G401 (cell line): Measurements from ENCODE around the gene INPP5B. TPM values are rescaled to one million over a fixed set of nuclear protein-coding genes. Genes with fewer than 3 reads are reported as not detected.
"Not testable (repeated sequence)": the region's sequence is repeated elsewhere in the genome, so short reads cannot be mapped to it uniquely, and the experiment has no call there.

Experiments used
- DNase-seq: peaks from one replicate; pipeline ENCODE4 v3.0.0-alpha.2; 2015; ENCODE audit warnings: low spot score
- in situ Hi-C: cut with HindIII; loops from 2 replicates; pipeline ENCODE4 v1.10.0; 2016; ENCODE audit warnings: low sequenced_read_pairs, mixed read lengths
- total RNA-seq: library from RNA; depleted of rRNA; stranded (reverse); fragments of >200 nt; shearing (Covaris generic); gene quantifications from 2 replicates; pipeline ENCODE4 v1.2.3, GENCODE V29; 2014

The INPP5B gene
- total RNA-seq, 1 experiment from 2014 or later = 17.5 TPM

DNA sequence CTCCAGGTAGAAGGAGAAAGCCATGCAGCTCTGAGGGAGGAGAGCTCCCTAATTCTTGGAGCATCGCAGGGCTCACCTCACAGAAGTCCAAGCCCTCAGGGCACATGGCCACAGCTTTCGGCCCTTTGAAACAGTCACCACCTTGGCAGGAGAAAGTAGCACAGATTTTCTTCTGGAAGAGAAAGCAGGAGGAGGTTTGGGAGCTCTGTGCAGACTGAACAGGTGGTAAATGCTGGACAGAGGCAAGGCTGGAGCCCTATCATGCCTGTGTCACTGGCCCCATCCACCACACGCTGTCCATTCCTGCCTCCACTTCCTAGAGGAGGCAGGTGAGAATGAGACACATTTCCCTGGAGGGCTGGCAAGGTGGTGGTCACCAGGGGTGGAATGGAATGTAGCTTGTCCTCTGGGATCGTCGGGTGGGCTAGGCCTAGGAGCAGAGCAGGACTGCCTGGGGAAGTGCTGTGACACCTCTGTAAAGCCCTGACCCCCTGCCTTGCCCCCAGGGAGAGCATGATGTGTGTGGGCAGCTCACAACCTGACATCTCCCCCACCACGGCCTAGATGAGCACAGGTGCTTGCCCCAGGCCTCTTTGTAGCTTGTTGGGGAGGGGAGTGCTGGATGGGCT is 2.8 kb upstream of the INPP5B start:
- peak; percentile 87 for DNase-seq
- in situ Hi-C loops = no loop called here

DNA sequence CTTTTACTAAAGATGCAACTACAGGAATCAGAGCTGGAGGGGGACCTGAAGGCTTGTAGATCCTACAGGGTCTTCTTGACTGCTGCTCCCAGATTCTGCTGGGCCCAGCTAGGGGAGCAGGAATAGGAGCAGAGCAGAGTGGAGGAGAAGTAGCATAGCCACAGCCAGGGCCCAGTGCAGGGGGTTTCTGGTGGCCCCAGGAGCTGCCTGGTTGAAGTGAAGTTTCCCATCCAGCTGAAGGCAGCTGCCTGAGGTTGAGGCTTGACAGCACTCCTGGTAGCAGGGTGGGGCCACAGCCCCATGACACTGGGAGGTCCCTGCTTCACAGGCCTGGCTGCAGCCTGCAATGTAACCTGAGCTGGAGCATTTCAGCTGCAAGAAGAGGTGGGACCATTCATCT is 2.0 kb upstream of the INPP5B start:
- in situ Hi-C loops = no loop called here

DNA sequence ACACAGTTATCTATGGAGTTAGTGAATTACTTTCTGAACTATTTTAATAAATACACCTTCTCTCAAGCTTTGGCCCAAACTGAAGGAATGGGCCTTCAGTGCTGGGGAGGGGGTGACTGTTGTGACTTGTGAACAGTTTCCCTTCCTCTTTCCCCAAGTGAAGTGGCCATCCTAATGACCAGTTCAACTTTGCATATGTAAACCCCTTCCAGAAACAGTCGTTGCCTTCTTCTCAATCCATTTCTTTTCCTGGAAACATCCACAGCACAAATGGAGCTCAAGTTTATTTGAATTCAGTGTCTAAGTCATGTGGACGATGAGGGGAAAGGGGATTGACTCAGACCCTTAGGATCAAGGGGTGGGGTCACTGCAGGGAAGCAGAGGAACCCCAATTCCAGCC is 1.3 kb upstream of the INPP5B start:
- no peak for DNase-seq
- in situ Hi-C loops = no loop called here

More for the DNA sequence above, 2.0 kb upstream of the INPP5B start:
- DNase-seq = no peak

DNA sequence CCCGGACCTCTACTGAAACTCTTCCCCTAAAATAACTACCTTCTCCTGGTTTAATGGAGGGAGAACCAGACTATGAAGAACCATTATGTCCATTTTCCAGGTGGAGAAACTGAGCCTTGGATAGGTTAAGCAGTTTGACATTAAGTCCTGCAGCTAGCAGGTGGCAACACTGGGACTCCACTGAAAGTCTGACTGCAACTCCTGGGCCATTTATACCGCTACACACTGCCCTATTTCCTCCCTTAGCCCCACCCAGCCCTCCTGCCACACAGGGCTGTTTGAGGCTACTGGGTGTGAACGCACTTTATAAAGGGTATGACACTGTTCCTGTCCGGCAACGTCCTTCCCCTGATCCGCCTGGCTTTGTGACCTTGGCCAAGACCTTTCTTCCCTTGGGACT is 511 bp upstream of the INPP5B start:
- in situ Hi-C loops = no loop called here
- no peak for DNase-seq

DNA sequence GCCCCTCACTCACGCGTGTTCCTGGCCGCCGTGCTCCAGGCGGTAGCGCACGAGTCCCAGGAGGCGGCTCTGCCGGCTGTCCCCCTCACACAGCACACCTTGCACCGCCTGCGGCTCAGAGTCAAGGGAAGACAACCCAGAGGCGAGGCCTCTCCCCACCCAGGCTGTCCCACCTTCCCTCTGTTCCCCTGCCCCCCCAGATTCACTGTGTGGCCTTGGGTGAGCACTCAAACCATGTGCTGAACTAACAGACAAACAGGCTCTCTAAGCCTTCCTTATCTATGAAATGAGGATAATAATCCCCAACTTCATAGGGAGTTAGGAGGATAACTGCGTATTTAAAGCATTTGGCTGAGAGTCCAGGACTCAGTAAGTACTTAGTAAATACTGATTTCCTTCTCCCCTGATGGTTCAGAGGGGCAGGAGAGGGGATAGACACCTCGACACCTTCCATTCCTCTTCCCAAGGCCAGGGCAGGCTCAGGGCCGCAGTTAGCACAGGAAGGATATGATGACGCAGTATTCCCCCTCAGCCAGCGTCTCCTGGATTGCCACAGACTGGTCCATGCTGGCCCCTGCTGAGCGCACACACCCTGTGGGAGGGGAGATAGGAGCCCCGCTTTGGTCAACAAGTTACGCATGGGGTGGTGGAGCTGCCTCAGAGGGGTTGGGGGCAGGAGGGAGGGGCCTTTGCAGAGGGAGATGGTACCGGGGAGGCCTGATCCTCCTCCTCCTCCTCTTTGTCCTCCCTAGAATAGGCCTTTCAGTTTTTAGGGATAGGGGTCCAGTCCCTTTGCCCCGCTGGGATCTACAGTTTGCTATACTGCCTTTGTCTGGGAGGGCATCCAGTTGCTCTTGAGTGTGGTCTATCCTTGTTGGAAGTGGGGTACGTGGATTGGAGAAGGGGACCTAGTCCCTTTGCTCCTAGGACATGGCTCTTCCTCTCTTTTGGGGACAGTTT is 830 bp downstream of the INPP5B start:
- in situ Hi-C loops = no loop called here
- DNase-seq = peak; percentile 67

DNA sequence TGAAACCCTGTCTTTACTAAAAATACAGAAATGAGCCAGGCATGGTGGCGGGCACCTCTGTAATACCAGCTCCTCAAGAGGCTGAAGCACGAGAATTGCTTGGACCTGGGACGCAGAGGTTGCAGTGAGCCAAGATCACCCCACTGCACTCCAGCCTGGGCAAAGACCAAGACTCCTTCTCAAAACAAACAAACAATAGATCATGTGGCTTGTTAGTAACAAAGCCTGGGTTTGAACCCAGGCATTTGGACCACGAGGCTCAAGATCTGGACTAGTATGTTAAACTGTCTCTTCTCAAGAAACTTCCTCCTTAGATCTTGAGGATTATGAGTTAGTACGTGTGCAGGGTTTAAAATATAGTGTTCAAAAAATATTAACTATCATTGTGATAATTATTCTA is 1.6 kb downstream of the INPP5B start:
- DNase-seq = no peak
- in situ Hi-C loops = no loop called here

DNA sequence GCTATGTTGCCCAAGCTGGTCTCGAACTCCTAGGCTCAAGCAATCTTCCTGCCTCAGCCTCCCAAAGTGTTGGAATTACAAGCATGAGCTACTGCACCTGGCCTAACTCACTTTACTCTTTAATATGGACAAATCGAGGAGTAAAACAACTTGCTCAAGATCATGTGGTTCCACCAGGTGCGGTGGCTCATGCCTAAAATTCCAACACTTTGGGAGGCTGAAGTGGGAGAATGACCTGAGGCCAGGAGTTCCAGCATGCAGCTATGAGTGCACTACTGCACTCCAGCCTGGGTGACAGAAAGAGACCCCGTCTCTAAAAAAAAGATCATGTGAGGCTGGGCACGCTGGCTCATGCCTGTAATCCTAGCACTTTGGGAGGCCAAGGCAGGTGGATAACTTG is 2.0 kb downstream of the INPP5B start:
- no peak for DNase-seq
- in situ Hi-C loops = no loop called here

DNA sequence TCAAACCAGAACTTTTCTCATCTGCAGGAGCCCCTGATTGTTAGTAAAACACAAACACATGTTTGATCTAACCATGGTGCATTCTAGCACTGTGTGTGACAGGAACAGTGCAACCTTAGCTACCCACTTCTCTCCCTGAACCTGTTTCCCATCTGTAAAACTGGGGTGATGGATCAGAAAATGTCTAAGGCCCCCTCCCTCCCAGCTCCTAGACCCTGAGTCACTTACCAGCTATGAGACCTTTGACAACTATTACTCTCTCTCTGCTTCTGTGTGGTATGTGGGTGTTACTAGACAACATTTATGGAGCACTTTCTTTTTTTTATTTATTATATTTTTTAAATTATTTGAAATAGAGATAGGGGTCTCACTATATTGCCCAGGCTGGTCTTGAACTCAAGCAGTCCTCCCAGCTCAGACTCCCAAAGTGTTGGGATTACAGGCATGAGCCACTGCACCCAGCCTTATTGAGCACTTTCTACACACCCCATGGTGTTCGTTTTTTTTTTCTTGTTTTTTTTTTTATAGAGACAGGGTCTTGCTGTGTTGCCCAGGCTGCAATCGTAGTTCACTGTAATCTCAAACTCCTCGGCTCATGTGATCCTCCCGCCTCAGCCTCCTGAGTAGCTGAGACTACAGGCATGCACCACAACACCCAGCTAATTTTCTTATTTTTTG is 2.6 kb downstream of the INPP5B start:
- DNase-seq = no peak

DNA sequence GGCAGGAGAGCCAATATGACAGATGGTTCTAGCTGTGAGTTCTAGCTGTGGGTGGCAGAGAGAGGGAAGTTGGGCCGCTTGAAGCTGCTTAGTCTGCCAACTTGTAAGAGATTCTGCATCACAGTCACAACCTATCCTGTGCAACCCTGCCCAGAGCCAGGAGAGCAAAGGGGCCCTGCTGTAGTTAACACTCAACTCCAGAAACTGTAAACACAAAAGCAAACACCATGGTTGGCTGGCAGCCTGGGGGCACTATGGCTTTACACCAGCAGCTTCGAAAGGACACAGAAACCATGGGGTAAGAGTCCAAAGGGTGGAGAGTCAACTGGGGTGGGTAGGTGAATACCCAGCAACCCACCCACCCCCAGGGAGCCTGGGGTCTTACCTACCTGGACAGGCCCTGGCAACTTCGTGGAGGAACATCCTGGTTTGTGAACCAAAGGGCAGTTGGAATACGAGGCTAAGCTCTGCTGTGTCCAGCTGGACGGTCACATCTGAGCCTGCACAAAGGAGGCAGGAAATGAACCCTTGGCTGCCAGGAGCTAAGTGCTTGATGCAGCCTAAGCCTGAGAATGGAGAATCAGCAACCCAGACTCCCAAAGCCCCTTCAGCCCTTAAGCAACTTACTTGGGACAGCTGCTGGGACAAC is 6.4 kb downstream of the INPP5B start:
- in situ Hi-C loops = no loop called here
- peak; percentile 99 for DNase-seq

More for the DNA sequence above, 2.6 kb downstream of the INPP5B start:
- in situ Hi-C loops = no loop called here

DNA sequence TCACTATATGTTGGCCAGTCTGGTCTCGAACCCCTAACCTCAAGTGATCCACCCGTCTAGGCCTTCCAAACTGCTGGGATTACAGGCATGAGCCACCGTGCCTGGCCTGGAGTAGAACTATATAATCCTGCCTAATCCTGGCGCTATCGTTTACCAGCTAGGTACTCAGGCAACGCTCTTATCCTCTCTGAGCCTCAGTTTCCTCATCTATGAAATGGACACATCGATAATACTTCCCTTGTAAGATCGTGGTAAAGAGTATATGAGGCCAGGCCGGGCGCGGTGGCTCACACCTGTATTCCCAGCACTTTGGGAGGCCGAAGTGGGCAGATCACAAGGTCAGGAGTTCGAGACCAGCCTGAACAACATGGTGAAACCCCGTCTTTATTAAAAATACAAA is 10.1 kb downstream of the INPP5B start:
- in situ Hi-C loops, DNase-seq: not testable (repeated sequence)

DNA sequence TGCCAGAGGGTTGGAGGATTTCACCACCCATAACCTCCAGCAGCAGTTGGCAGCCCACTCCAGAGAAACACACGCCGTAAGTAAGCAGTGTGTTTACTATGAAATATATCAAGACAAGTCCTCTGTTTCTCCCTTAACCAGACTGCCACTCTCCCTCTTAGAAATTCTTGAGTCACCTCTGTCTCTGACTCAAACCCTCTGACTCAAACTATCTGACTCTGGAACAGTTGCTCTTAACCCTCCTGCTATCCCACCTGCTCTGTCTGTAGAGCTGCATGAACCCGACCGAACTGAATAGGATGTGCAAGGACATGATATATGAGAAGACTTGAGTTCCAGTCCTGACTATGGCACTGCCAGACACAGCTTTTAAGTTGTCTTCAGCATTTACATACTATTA is 14.1 kb downstream of the INPP5B start:
- no peak for DNase-seq
- in situ Hi-C loops = no loop called here

DNA sequence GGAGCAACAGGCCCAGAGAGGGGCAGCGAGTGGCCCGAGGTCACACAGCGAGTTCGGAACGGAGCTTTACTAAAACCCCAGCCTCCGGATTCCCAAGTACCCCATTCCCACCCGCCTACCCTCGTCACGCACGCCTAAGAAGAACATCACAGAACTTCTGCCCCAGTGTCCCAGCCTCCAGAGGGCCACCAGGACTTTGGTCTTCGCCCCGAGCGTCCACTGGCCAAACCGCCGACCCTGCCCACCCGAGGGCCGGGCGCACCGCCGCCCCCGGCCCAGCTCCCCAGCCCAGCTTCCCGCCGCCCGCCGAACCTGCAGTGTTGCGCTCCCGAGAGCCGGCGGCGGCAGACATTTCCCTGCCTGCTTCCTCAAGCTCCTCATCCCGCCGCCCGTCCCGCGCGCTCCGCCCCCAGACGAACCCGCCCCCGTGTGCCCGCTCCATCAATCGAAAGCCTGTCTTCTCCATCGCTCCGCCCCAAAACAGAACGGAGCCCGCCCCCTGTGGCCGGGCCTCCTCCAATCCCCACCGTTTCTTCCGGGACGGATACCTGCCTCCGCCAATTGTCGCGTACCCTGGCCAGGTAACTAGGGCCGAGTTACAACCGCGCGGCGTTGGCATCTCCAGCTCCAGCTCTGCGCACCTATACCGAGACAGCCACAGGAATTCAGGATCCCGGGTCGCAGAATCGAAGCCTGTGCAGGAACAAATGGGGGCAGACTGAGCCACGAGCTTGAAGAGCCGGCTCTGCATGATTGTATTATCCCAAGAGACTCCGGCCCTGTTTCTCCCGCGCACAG is 15.3 kb downstream of the INPP5B start:
- in situ Hi-C loops = no loop called here
- DNase-seq = peak; percentile 99

DNA sequence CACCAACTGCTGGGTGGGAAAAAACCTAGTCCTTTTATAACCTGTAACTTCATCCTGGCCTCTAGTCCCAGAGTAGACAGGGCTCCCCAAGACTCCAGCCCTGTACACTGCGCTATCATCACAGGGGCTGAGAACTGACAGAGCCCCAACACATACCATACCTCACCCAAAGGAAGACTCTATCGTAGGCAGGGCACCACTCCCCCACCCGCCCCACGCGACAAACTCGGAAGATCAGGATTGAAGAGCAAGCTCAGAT is 15.8 kb downstream of the INPP5B start:
- no peak for DNase-seq
- in situ Hi-C loops = no loop called here

DNA sequence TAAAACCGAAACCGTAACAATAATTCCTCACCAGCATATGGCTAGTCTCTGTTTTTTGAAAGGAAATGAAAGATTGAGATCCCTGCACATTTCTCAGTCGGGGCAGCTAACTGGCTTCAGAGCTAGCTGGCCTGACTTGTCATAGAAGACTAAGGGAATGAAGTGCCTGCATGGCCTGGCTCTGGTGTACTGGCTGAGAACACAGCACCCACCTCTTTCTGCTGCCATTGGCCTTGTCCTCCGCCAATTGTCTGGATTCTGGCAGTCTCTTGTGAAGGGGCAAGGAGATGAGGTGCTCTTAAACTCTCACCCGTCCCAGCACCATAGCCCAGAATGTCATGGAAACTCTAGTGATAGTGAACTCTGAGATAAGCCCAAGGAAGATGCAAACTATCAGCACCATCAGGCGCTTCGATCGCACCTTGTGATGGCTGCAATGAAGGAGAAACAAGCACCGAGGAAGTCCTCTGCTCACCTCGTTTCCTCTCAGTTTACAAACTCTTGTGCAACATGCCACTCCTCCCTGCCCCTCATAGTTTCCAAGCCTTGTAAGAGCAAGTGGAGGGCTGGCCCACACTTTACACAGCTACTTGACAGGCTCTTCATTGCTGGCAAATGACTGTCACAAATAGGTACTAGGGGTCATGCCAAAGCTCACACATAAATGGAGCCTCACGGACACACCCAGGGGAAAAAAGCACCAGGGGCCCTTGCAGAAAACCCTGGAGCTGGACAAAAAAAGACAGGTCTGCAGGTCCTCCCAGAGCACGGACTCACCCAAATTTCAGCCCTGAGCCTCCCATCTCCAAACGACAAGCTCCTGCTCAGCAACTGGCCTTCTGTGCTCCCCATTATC is 16.4 kb downstream of the INPP5B start:
- DNase-seq = no peak

DNA sequence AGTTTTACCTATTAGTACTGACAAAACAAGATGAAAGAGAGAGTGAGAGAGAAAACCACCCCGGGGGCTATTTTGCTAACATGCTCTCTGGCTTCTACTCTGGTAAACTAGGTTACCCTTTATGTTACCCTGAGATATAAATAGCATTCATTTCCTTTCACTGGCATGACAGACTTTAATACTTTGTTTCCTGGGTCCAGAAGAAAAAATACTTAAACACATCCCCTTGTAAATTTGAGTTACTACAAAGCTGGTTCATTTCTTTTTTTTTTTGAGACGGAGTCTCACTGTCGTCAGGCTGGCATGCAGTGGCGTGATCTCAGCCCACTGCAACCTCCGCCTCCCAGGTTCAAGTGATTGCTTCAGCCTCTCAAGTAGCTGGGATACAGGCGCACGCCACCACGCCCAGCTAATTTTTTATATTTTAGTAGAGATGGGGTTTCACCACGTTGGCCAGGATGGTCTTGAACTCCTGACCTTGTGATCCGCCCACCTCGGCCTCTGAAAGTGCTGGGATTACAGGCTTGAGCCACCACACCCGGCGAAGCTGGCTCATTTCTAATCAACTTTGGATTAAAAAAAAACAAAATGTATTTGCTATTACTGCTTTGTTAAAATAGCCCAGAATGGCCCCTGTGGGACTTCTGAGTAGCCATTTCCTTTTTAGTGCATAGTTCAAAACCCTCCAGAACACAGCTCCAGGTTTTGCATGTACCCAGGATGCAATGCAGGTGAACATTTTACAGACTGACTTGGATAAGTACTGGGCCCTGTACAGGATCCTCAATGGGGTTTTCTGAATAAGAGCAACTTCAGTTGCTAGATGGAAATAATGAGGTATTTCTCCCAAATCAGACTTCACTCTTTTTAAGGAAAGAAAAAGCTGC is 20.6 kb downstream of the INPP5B start:
- DNase-seq = no peak
- in situ Hi-C loops = no loop called here

More for the DNA sequence above, 16.4 kb downstream of the INPP5B start:
- in situ Hi-C loops = no loop called here

DNA sequence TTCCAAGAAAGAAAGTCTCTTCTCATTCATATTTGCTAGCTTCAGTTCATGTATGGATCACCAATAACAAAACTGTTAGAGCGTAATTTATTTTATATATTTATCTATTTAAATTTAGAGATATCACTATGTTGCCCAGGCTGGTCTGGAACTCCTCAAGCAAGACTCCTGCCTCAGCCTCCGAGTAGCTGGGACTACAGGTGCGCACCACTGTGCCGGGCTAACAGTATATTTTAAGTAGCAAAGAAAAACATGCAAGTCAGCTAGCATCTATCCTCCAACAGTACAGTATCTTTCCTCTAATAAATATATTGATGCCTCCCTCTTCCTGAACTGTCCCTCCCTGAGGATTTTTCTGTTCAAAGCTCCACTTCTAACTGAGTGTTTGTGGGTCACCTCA is 21.5 kb downstream of the INPP5B start:
- in situ Hi-C loops = no loop called here
- no peak for DNase-seq

DNA sequence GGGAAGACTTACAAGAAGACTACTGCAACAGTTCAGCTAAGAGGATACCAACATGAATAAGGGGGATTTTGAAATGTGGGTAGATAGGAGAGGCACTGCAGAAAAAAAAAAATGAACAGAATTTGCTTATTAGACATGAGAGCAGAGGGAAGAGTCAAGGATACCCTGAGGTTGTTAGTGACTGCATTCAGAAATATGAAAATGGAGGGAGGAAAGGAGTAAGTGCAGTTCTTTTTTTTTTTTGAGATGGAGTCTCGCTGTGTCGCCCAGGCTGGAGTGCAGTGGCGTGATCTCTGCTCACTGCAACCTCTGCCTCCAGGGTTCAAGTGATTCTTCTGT is 23.3 kb downstream of the INPP5B start:
- in situ Hi-C loops = no loop called here
- DNase-seq = no peak
